ENCODE data around the gene RPGRIP1L. TPM values are rescaled to one million over a fixed set of nuclear protein-coding genes. Genes with fewer than 3 reads are reported as not detected.

RPGRIP1L gene
- polyA plus RNA-seq, 1 donor, result 7.5 TPM

DNA sequence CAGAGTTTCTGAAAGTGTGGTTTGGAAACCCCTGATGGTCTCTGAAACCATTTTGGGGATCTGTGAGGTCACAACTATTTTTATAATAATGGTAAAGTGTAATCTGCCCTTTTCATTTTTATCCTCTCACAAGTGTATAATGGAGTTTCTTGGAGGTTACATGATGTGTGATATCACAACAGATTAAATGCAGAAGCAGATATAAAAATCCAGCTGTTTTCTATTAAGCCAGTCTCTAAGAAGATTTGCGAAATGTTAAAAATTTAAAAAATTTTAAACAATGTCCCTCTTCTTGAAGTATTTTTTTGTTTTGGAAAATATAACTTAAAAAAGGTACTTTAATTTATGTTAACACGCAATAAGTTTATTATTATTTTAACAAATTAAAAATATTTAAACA, 48.7 kb downstream of the RPGRIP1L start:
- no peak for DNase-seq (ENCODE audit: low read depth)

DNA sequence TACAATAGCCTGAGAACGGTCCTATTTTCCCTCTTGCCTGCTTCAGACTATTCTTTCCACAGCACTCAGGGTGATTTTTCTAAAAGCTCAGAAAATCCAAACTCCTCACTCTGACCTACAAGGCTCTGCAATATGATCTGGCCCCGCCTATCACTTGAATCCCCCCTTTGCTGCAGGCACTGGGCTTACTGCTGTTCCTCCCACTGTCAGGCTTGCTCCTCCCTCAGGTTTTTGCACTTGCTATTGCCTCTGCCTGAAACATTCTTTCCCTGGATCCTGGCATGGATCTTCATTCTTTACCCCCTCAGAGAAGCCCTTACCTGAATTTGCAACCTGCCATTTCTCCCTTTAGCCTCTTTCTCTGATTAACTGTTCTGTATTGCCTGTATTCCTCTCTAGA, 52.3 kb downstream of the RPGRIP1L start:
- DNase-seq (ENCODE audit: low read depth), result no peak

DNA sequence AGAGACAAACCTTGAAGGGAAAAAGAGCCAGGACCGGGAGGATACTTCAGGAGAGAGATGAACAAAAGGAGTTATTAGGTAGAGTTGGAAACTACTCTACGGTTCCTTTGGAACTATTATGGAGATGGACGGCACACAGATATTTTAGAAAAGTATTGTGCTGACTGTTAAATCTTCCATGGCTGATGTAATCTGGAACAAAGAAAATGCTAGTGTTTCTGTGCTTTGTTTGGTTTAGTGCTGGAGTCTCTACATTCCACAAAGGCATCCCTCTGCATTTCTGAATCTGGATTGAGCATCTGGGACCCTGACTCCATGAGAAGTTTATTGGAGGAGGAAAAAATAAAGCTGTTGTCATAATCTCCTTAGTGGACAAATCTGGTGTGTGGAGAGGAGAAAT, 57.2 kb downstream of the RPGRIP1L start:
- no peak for DNase-seq (ENCODE audit: low read depth)

- no peak for DNase-seq (ENCODE audit: low read depth)
Measured at GRCh38 chr16:53643474-53643873, 60.2 kb downstream of the RPGRIP1L start.

- no peak for DNase-seq (ENCODE audit: low read depth)
Measured at GRCh38 chr16:53642094-53642493, 61.6 kb downstream of the RPGRIP1L start.

GRCh38 chr16:53636978-53637377, 66.7 kb downstream of the RPGRIP1L start:
- DNase-seq (ENCODE audit: low read depth), result no peak

- no peak for DNase-seq (ENCODE audit: low read depth)
Measured at GRCh38 chr16:53632526-53632925, 71.1 kb downstream of the RPGRIP1L start.

DNA sequence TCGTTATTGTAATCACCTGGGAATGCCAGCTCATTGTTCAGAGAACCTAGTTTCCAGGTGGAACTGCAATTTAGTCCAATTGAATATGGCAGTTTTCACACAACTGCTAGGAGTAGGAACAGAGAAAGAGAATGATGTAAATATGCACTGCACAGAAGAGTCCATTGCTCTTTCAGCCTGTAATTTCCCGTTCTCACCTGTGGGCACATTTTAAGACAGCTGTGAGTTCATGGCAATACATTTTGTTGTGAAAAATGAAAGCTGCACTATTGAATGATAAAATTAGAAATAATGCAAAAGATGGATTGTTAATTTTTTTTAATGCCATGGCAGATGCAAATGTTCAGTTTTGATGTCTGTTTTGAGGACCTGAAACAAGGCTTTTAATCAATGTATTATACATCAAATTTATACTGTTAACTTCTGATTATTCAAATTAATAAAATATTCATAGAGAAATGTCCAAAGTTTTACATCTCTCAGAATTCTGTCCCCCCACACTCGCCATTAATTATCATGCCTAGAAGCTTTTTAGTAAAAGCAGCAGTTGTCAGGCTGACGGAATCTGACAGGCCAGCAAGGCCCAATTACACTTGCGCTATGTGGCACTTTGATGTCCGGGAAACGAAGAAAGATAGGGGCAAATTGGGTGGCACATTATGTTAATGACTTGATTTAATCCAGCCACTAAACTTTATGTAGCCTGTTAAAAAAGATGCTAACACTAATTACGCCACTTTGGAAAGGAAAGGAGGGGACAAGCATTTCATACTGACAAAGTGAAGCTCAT, 72.2 kb downstream of the RPGRIP1L start:
- no peak for DNase-seq (ENCODE audit: low read depth)

DNA sequence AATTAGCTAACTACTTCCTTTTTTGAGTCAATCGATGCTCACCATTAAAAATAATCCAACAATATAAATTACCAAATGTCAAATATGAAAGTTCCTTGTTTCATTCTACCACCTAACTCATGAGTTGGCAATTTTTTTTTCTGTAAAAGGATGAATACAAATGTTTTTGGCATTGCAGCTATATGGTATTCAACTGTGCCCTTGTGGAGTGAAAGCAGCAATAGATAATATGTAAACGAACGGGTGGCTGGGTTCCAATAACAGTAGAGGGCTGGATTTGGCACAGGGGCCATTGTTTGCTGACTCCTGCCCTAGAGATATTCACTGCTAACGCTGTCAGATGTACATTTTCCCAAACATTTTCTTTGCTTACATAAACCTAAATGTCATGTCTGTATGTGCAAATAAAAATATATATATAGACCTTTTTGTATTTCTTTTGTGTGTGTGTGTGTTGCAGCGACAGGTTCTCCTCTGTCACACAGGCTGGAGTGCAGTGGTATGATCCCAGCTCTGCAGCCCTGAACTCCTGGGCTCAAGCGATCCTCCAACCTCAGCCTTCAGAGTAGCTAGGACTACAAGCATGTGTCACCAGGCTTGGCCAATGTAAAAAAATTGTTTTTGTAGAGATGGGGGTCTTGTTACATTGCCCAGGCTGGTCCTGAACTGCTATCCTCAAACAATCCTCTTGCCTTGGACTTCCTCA, 73.9 kb downstream of the RPGRIP1L start:
- DNase-seq (ENCODE audit: low read depth), result no peak

DNA sequence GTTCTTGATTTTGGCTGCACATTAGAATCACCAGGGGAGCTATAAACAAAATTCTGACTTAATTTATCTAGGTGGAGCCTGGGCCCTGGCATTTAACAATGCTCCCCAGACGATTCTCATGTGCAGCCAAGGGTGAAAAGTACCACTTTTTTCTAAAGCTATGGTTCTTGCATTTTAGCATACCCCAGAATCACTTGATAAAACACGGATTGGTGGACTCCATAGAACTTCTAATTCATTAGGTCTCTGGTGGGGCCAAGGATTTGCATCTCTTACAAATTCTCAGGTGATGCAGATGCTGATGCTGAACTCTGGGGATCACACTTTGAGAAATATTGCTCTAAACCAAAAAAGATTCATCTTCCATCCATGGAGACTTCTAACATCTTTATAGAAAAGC, 74.5 kb downstream of the RPGRIP1L start:
- DNase-seq (ENCODE audit: low read depth), result no peak

DNA sequence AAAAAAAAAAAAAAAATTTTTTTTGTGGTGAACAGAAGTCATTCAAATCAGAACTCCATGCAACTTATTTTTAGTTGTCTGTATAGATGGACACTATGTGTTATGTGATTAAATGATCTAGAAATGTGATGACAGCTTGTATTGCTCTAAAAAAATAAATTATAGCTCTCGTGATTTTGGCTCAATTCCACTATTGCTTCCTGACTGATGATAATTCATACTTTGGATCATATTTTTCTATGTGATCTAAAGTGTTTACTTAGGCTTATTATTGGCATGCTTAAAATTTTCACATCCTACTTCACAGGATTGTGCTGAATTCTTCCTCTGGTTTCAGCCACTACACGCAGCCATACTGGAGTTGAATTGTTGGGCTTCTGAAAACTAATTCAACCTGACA, 76.8 kb downstream of the RPGRIP1L start:
- DNase-seq (ENCODE audit: low read depth), result no peak

DNA sequence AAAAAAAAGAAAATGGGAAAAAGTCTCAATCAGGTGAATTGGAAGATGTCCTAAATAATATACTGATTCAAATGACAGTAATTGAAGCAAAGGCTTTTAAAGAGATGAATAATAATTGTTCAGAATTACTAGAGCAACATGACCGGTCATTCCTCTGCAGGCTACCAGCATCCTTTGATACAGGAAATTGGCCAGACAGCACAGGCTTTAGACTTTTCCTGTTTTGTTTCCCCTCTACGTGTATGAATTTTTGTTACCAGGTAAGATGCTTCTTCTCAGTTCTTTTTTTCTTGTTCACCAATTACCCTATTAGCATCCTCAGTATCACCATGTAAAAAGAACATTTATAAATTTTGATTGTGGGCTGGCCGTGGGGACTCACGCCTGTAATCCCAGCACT, 77.5 kb downstream of the RPGRIP1L start:
- no peak for DNase-seq (ENCODE audit: low read depth)

- DNase-seq (ENCODE audit: low read depth), result no peak
Measured at GRCh38 chr16:53625221-53625620, 78.4 kb downstream of the RPGRIP1L start.

DNA sequence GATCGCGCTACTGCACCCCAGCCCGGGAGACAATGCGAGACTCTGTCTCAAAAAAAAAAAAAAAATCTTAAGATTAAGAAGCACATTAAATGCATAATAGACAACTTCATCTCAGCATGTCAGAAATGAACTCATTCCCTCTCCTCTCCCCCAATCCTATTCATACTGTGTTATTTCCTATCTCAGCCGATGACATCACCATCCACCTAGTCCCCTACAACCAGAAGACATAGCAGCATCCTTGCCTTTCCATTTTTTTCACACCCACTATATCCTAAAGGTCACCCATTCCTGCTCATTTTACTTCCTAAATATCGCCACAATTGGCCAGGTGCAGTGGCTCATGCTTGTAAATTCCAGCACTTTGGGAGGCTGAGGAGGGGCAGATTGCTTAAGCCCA, 81.3 kb downstream of the RPGRIP1L start:
- DNase-seq (ENCODE audit: low read depth), result no peak

- no peak for DNase-seq (ENCODE audit: low read depth)
Measured at GRCh38 chr16:53620476-53620875, 83.2 kb downstream of the RPGRIP1L start.

DNA sequence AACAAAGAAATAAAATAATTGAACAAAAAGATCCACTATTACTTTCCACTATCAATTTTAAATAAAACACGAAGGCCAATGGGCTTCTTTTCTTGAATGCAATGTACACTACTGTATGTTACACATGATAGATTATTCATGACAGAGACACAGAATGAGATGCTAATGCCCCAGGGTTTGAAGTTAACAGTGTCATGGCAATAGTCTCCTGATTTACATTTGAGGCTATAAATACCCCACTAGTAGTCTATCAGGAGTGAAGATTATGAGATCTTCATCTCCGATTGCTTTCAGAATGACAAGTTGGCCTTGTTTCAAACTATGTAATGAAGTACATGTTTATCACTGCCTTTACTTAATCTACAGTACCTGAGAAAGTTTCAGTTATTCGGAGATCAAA, 84.4 kb downstream of the RPGRIP1L start:
- no peak for DNase-seq (ENCODE audit: low read depth)

DNA sequence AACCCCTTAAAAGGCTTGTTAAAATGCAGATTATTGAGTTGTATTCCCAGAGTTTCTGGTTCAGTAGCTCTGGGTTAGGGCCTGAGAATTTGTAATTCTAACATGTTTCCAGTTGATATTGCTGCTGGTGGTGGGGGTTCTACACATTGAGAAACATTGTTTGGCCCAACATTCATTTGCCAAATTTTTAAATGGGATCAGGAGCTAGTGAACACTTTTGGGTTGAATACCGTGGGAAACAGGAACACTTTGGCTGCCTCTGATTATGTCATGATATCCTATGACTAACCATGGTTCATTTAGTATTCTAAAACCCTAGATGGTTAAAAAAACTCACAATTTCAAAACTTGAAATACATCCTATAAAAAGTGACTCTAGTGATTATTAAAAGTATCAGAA, 89.3 kb downstream of the RPGRIP1L start:
- no peak for DNase-seq (ENCODE audit: low read depth)

DNA sequence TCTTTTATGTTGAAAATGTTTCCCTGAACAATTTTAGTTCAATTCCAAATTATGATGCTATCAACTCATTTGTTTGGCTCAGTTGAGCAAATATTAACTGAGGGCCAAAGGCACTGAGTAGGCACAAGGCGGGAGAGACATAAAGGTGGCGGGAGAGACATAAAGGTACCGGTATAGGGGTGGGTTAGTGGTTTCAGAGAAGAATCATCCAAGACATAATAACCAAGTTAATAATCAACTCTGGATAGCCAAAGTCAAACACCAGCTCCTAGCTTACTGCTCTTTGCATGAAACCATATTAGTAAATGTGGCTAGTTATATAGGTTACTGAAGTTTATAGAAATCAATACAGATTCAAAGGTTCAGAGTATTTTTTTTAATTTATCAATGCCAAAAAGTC, 91.7 kb downstream of the RPGRIP1L start:
- DNase-seq (ENCODE audit: low read depth), result no peak

GRCh38 chr16:53611179-53611696, 92.4 kb downstream of the RPGRIP1L start:
- no peak for DNase-seq (ENCODE audit: low read depth)

DNA sequence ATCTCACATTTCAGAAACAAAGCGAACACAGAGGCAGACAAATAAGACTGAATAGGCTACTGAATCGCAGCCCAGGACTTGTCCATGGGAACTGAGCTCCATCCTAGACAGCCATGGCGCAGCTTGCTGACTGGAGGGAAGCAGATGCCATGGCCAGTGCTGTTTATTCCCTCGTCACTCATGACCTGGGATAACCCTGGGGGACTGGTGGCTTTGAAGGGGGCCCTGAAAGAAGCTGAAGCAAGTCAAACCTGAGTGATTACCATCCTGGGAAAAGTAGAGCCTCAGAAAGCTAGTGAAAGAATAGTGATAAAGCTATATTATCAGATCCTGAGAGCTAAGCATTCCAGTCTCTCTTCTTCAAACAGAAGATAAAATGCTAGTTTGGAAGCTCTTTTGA, 94.1 kb downstream of the RPGRIP1L start:
- no peak for DNase-seq (ENCODE audit: low read depth)

DNA sequence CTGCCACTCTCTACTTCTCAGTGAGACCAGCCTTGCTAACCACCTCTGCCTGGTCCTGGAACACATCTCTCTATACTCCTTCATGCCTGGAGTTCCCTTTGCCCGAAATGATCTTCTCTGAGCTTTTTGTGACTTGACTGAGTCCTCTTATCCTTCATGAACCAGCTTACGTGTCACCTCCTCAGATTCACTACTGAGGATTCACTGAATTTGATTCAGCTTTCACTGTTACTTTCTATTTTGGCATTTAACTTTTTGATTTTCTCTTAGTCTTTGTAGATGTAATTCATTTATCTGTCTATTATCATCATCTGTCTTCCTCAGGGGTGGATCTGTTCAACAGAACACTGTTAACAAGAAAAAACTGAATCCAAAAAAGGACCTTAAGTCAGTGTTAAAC, 95.6 kb downstream of the RPGRIP1L start:
- no peak for DNase-seq (ENCODE audit: low read depth)

DNA sequence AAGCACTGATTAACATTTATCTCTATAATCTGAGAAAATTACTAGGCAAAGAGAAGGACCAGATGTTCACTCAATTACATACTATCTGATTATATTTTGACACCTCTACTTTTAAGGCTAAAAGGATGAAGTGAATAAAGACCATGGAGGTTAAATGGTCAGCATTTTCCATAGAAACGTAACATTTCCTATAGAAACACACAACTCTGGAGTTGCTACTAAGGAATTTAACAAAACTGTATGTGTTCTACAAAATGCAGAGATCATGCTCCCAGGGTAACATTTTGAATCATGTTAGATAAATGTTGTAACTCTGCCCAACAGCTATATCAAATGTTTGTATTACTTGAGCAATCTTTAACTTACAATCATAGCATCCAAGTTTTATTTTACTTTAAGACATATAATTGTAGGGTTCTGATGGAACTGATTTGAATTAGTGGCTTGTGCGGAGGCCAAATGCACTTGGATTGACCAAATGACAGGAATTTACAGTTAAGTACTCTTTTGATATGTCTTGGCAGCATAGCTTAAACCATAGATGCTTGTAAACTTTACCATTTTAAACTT, 97.7 kb downstream of the RPGRIP1L start:
- peak; percentile 25 for DNase-seq (ENCODE audit: low read depth)

DNA sequence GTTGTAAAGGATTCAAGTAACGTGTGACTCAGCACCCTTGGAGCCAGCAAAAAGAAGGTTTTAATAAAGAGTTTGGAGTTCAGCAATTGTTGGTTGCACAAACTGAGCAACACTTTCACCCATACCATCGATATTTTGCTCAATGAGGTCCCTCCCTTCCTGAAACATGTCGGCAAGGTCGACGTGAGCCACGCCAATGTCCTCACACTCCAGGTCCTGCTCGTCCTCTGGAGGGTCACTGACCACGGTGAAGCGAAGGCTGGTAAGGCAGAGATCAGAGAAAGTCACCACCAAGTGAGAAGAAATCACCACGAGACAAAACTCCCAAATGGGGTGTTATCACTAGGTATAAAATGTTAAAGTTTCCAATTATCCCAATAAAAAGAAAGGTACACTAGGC, 98.3 kb downstream of the RPGRIP1L start:
- no peak for DNase-seq (ENCODE audit: low read depth)

Measured in forelimb muscle (tissue), 1 donor.